IMR-90 (cell line): ENCODE results near the gene ALAD. TPM values are rescaled to one million over a fixed set of nuclear protein-coding genes. Genes with fewer than 3 reads are reported as not detected.

ENCODE experiments used
- ATAC-seq: fragments of 200-7000 bp; cut with Tn5 transposase; 2 replicates; pipeline ENCODE4 v1.9.1; 2020; ENCODE audit warnings: low read depth, mild to moderate bottlenecking, moderate library complexity
- BruUV-seq: library from RNA; stranded (reverse); fragments of 400-500 nt; replicated peaks from 2 replicates; lab custom pipeline; 2021; lab: Mats Ljungman, UMichigan
- CTCF ChIA-PET: fragments of 300-600 bp; formaldehyde crosslinking; extraction: SDS; loops from one replicate; lab custom pipeline; 2021; ENCODE audit warnings: antibody characterized with exemption; lab: Yijun Ruan, JAX
- POLR2A ChIA-PET: fragments of 300-600 bp; sonication (Branson Sonifier 250); formaldehyde crosslinking; loops from one replicate; lab custom pipeline; 2022; ENCODE audit warnings: antibody characterized with exemption; ENCODE audit not compliant: unreplicated experiment; lab: Charles Lee
- DNase-seq: peaks from one replicate; pipeline ENCODE4 v3.0.0; 2013
- H2AFZ ChIP-seq: replicated peaks from 2 replicates; pipeline ENCODE3; 2013; ENCODE audit warnings: low read length, mild to moderate bottlenecking; ENCODE audit not compliant: poor library complexity
- H2AK5ac ChIP-seq: 2 replicates; pipeline ENCODE4 v1.6.1; 2013; ENCODE audit warnings: low read depth, low read length, inconsistent platforms
- H2AK9ac ChIP-seq: replicated peaks from 2 replicates; pipeline ENCODE3; 2013; ENCODE audit warnings: mild to moderate bottlenecking, low read depth, low read length, moderate library complexity; ENCODE audit not compliant: poor library complexity
- H2BK120ac ChIP-seq: 2 replicates; pipeline ENCODE4 v1.6.1; 2013; ENCODE audit warnings: low read depth, low read length, inconsistent platforms
- H2BK15ac ChIP-seq: 3 replicates; pipeline ENCODE4 v1.6.1; 2013; ENCODE audit warnings: low read depth, low read length, inconsistent platforms
- H2BK20ac ChIP-seq: 2 replicates; pipeline ENCODE4 v1.6.1; 2013; ENCODE audit warnings: low read depth, mild to moderate bottlenecking, inconsistent platforms, low read length, moderate library complexity
- H2BK5ac ChIP-seq: 2 replicates; pipeline ENCODE4 v1.6.1; 2013; ENCODE audit warnings: mild to moderate bottlenecking, low read depth, low read length, inconsistent platforms; ENCODE audit not compliant: poor library complexity, severe bottlenecking
- H3K14ac ChIP-seq: replicated peaks from 2 replicates; pipeline ENCODE4 v1.6.1; 2013; ENCODE audit warnings: low read depth, low read length, inconsistent platforms
- H3K18ac ChIP-seq: 2 replicates; pipeline ENCODE4 v1.6.1; 2013; ENCODE audit warnings: low read depth, low read length, control low read depth
- H3K23ac ChIP-seq: 2 replicates; pipeline ENCODE4 v1.6.1; 2013; ENCODE audit warnings: low read depth, low read length, inconsistent platforms
- H3K27ac ChIP-seq: 2 replicates; pipeline ENCODE4 v1.5.1; 2013; ENCODE audit warnings: mild to moderate bottlenecking, control low read depth, low read length; ENCODE audit not compliant: insufficient read depth
- H3K27me3 ChIP-seq: 2 replicates; pipeline ENCODE4 v1.6.1; 2013; ENCODE audit warnings: low read length; ENCODE audit not compliant: control insufficient read depth, insufficient read depth
- H3K36me3 ChIP-seq: 2 replicates; pipeline ENCODE4 v1.6.1; 2013; ENCODE audit warnings: low read length, mixed read lengths; ENCODE audit not compliant: control insufficient read depth, insufficient read depth
- H3K4ac ChIP-seq: 2 replicates; pipeline ENCODE4 v1.6.1; 2013; ENCODE audit warnings: low read depth, low read length, inconsistent platforms
- H3K4me1 ChIP-seq: 2 replicates; pipeline ENCODE4 v1.6.1; 2013; ENCODE audit warnings: low read length, mixed read lengths; ENCODE audit not compliant: control insufficient read depth, insufficient read depth
- H3K4me2 ChIP-seq: 2 replicates; pipeline ENCODE4 v1.6.1; 2013; ENCODE audit warnings: low read depth, mild to moderate bottlenecking, control low read depth, low read length, moderate library complexity
- H3K4me3 ChIP-seq: 2 replicates; pipeline ENCODE4 v1.5.1; 2013; ENCODE audit warnings: low read depth, mild to moderate bottlenecking, control low read depth, low read length, moderate library complexity; ENCODE audit not compliant: insufficient read depth
- H3K56ac ChIP-seq: 2 replicates; pipeline ENCODE4 v1.6.1; 2013; ENCODE audit warnings: low read length, inconsistent platforms; ENCODE audit not compliant: insufficient read depth; ENCODE audit errors: extremely low read depth
- H3K79me1 ChIP-seq, 2 experiments: 2 replicates each; pipeline ENCODE4 v1.6.1; 2013; ENCODE audit warnings: low read length in 2 of 2, inconsistent platforms in 1 of 2, low read depth in 1 of 2
- H3K9ac ChIP-seq: 2 replicates; pipeline ENCODE4 v1.6.1; 2013; ENCODE audit warnings: low read depth, low read length, control low read depth
- H3K9me1 ChIP-seq: 2 replicates; pipeline ENCODE4 v1.6.1; 2013; ENCODE audit warnings: low read length, inconsistent platforms; ENCODE audit not compliant: insufficient read depth
- H3K9me3 ChIP-seq: 2 replicates; pipeline ENCODE4 v1.6.1; 2013; ENCODE audit warnings: low read length; ENCODE audit not compliant: control insufficient read depth, insufficient read depth
- H4K20me1 ChIP-seq: 2 replicates; pipeline ENCODE4 v1.6.1; 2013; ENCODE audit warnings: low read length, inconsistent platforms; ENCODE audit not compliant: insufficient read depth
- H4K5ac ChIP-seq: 2 replicates; pipeline ENCODE4 v1.6.1; 2013; ENCODE audit warnings: mild to moderate bottlenecking, low read depth, low read length, control low read depth
- H4K8ac ChIP-seq, 2 experiments: 2 replicates each; pipeline ENCODE4 v1.6.1; 2013; ENCODE audit warnings: low read depth in 2 of 2, low read length in 2 of 2, control low read depth in 1 of 2, inconsistent platforms in 1 of 2
- H4K91ac ChIP-seq: 2 replicates; pipeline ENCODE4 v1.6.1; 2013; ENCODE audit warnings: low read depth, low read length, inconsistent platforms; ENCODE audit not compliant: insufficient read depth
- BHLHE40 ChIP-seq: fragments of 150-350 bp; IDR thresholded peaks from 2 replicates; pipeline ENCODE4 v1.6.1; 2016; ENCODE audit warnings: mild to moderate bottlenecking, low read depth, low read length
- CEBPB ChIP-seq: IDR thresholded peaks from 2 replicates; pipeline ENCODE4 v1.6.1; 2012; ENCODE audit warnings: low read depth, low read length, improper control_type of control experiment
- CHD1 ChIP-seq: IDR thresholded peaks from 2 replicates; pipeline ENCODE4 v1.6.1; 2012; ENCODE audit warnings: low read depth, low read length, improper control_type of control experiment
- FOS ChIP-seq: fragments of 150-350 bp; IDR thresholded peaks from 2 replicates; pipeline ENCODE4 v1.6.1; 2016; ENCODE audit warnings: low read depth, low read length
- MAFK ChIP-seq: IDR thresholded peaks from 2 replicates; pipeline ENCODE4 v1.6.1; 2012; ENCODE audit warnings: low read depth, low read length, improper control_type of control experiment
- MAZ ChIP-seq: IDR thresholded peaks from 2 replicates; pipeline ENCODE4 v1.6.1; 2012; ENCODE audit warnings: low read depth, mild to moderate bottlenecking, low read length, improper control_type of control experiment, moderate library complexity, borderline replicate concordance
- MXI1 ChIP-seq: IDR thresholded peaks from 2 replicates; pipeline ENCODE4 v1.6.1; 2012; ENCODE audit warnings: low read depth, mild to moderate bottlenecking, low read length, moderate library complexity, borderline replicate concordance
- NFE2L2 ChIP-seq: fragments of 150-350 bp; IDR thresholded peaks from 2 replicates; pipeline ENCODE4 v1.6.1; 2016; ENCODE audit warnings: low read depth, mild to moderate bottlenecking, low read length
- POLR2A ChIP-seq: IDR thresholded peaks from 2 replicates; pipeline ENCODE4 v1.6.1; 2012; ENCODE audit warnings: mild to moderate bottlenecking, low read depth, low read length
- RAD21 ChIP-seq: IDR thresholded peaks from 2 replicates; pipeline ENCODE4 v1.6.1; 2012; ENCODE audit warnings: low read length, improper control_type of control experiment
- RCOR1 ChIP-seq: IDR thresholded peaks from 2 replicates; pipeline ENCODE4 v1.6.1; 2012; ENCODE audit warnings: mild to moderate bottlenecking, low read length, improper control_type of control experiment; ENCODE audit not compliant: insufficient replicate concordance
- RFX5 ChIP-seq: IDR thresholded peaks from 2 replicates; pipeline ENCODE4 v1.8.0; 2012; ENCODE audit warnings: low read depth, mild to moderate bottlenecking, low read length, moderate library complexity
- SMC3 ChIP-seq: fragments of 150-350 bp; IDR thresholded peaks from 2 replicates; pipeline ENCODE4 v1.6.1; 2016; ENCODE audit warnings: low read depth, mild to moderate bottlenecking, antibody characterized with exemption, low read length, moderate library complexity
- WGBS, 2 experiments: methylation state at CpG; one replicate each; pipeline versions ENCODE4 v1.1.5 to v1.1.7; 2013; ENCODE audit warnings: missing lambda C conversion rate in 2 of 2; ENCODE audit not compliant: insufficient read length in 1 of 2; ENCODE audit errors: extremely low coverage in 2 of 2; 5-methylcytosine and 5-hydroxymethylcytosine counted together
- dilution Hi-C: fragments of 300-500 bp; cut with HindIII; formaldehyde crosslinking; loops from one replicate; pipeline ENCODE4 v1.14.3; 2018; ENCODE audit warnings: low sequenced_read_pairs; ENCODE audit not compliant: unreplicated experiment
- in situ Hi-C: fragments of 300-500 bp; cut with MboI; formaldehyde crosslinking; loops from 3 replicates; pipeline ENCODE4 v1.14.3; 2019; ENCODE audit warnings: low sequenced_read_pairs, inconsistent platforms, mixed read lengths
- intact Hi-C: fragments of 100-400 bp; cut with micrococcal nuclease; formaldehyde crosslinking; loops from 2 replicates; pipeline ENCODE4 v1.10.0; 2022
- polyA plus RNA-seq, 3 experiments: library from polyadenylated mRNA; depleted of rRNA; stranded (reverse); fragments of >200 nt; gene quantifications; 2 replicates each; pipeline ENCODE4 v1.2.3, GENCODE V29; 2012; ENCODE audit warnings: low replicate concordance in 1 of 3
- total RNA-seq: library from RNA; depleted of rRNA; stranded (reverse); fragments of >200 nt; gene quantifications from 2 replicates; pipeline ENCODE4 v1.2.3, GENCODE V29; 2012
- TF ChIP-seq, protein P1 (sequence below): conservative IDR thresholded peaks from 2 replicates; pipeline ENCODE4 v1.5.1; 2012; ENCODE audit warnings: mild to moderate bottlenecking, low read depth, low read length, improper control_type of control experiment
- TF ChIP-seq, protein P2 (sequence below): fragments of 150-350 bp; IDR thresholded peaks from 2 replicates; pipeline ENCODE4 v1.6.1; 2017; ENCODE audit warnings: mild to moderate bottlenecking, antibody characterized with exemption, low read length, low read depth
- TF ChIP-seq, protein P3 (sequence below): fragments of 150-350 bp; IDR thresholded peaks from 2 replicates; pipeline ENCODE4 v1.6.1; 2016; ENCODE audit warnings: low read depth, mild to moderate bottlenecking, low read length, moderate library complexity, borderline replicate concordance

The ALAD gene
- total and polyA plus RNA-seq, 2 of the 4 experiments (the other 2 are of a cell fraction), result 11.1 to 15.6 TPM

DNA sequence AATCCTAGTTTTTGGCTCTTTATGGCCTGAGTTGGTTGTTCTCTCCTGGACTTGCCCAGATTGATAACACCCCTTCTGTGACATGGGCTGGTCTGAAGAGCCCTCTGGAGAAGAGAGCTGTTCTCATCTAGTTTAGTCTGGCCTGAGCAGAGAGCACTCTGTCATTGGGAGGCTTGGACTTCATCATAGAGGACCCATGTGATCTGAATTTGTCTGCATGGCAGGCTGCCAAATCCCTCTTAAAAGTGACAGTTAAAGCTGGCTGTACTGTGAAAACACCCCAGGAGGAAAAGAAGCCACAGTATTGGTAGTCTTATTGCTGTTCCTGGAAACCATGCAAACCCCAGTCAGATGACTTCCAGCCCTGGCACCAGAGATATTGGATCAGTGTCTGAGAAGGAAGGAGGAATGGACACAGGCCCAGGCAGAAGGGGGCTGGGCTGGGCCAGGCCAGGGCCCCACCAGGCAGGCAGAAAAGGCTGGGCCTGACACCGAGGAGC is 57.3 kb downstream of the ALAD start:
- Histone ChIP-seq H2BK5ac (no peak overlapping the region), H3K9me3 (no peaks in the 10 kb centered on the region), H2BK120ac (no peak overlapping the region), H2AK5ac (no peak overlapping the region), H2BK15ac (no peak overlapping the region), H3K56ac (no peak overlapping the region), H3K36me3 (no peaks in the 10 kb centered on the region), H3K4me1 (no peaks in the 10 kb centered on the region), H3K9me1 (peaks cover 10% of the 10 kb centered on the region), H3K14ac (no peak overlapping the region), H3K27me3 (peaks cover 17% of the 10 kb centered on the region), H4K5ac (no peak overlapping the region), H3K27ac (no peak overlapping the region), H3K4me3 (no peak overlapping the region), H3K9ac (no peak overlapping the region), H3K23ac (no peak overlapping the region), H4K8ac (no peak overlapping the region), H2AK9ac (peak overlapping the region; percentile 61), H2AFZ (no peak overlapping the region), H3K79me1 (peaks cover 0 to 4% of the 10 kb centered on the region in 2 experiments; a peak in 1 of 4 replicates), H4K20me1 (no peaks in the 10 kb centered on the region), H2BK20ac (no peak overlapping the region), H3K4ac (no peak overlapping the region), H4K91ac (no peak overlapping the region), H3K4me2 (no peak overlapping the region), H3K18ac (no peak overlapping the region)
- no peak for ATAC-seq
- in situ Hi-C loops (no loop called here), intact Hi-C loops (no loop called here), dilution Hi-C loops (no loop called here)
- WGBS, 2 experiments, result no CpG with 5 or more reads among the region's 1 CpG
- CTCF ChIA-PET, result no interaction called here
- no peak for TF ChIP-seq FOS
- no peak for TF ChIP-seq MAZ
- no peak for TF ChIP-seq RFX5
- no peak for TF ChIP-seq NFE2L2
- no peak for TF ChIP-seq MXI1
- no peak for TF ChIP-seq RCOR1
- TF ChIP-seq SMC3, result no peak
- TF ChIP-seq, protein P1, sequence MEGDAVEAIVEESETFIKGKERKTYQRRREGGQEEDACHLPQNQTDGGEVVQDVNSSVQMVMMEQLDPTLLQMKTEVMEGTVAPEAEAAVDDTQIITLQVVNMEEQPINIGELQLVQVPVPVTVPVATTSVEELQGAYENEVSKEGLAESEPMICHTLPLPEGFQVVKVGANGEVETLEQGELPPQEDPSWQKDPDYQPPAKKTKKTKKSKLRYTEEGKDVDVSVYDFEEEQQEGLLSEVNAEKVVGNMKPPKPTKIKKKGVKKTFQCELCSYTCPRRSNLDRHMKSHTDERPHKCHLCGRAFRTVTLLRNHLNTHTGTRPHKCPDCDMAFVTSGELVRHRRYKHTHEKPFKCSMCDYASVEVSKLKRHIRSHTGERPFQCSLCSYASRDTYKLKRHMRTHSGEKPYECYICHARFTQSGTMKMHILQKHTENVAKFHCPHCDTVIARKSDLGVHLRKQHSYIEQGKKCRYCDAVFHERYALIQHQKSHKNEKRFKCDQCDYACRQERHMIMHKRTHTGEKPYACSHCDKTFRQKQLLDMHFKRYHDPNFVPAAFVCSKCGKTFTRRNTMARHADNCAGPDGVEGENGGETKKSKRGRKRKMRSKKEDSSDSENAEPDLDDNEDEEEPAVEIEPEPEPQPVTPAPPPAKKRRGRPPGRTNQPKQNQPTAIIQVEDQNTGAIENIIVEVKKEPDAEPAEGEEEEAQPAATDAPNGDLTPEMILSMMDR, result no peak
- TF ChIP-seq CHD1, result no peak
- TF ChIP-seq RAD21, result no peak
- no peak for TF ChIP-seq POLR2A
- no peak for TF ChIP-seq BHLHE40
- TF ChIP-seq, protein P2, sequence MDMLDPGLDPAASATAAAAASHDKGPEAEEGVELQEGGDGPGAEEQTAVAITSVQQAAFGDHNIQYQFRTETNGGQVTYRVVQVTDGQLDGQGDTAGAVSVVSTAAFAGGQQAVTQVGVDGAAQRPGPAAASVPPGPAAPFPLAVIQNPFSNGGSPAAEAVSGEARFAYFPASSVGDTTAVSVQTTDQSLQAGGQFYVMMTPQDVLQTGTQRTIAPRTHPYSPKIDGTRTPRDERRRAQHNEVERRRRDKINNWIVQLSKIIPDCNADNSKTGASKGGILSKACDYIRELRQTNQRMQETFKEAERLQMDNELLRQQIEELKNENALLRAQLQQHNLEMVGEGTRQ, result no peak
- TF ChIP-seq MAFK, result no peak
- TF ChIP-seq, protein P3, sequence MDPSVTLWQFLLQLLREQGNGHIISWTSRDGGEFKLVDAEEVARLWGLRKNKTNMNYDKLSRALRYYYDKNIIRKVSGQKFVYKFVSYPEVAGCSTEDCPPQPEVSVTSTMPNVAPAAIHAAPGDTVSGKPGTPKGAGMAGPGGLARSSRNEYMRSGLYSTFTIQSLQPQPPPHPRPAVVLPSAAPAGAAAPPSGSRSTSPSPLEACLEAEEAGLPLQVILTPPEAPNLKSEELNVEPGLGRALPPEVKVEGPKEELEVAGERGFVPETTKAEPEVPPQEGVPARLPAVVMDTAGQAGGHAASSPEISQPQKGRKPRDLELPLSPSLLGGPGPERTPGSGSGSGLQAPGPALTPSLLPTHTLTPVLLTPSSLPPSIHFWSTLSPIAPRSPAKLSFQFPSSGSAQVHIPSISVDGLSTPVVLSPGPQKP, result no peak
- TF ChIP-seq CEBPB, result no peak
- BruUV-seq, result no TSS peak
- POLR2A ChIA-PET, result no interaction called here
- no peak for DNase-seq
